ENCODE results near the gene HCLS1.
A peak's percentile ranks its signal among the peaks of the same experiment; 100 is the strongest.

HCLS1 gene

GRCh38 chr3:121592856-121593702, 67.6 kb downstream of the HCLS1 start, which contains the start of gene FBXO40:
Gene FBXO40 (plus strand): TSS chr3:121593379. CDS start chr3:121620576, 27,197 bp downstream.
- no peak within 1 kb of the TSS for H3K4me3 ChIP-seq (ENCODE audit: low read depth, low read length)
- H3K27me3 ChIP-seq (ENCODE audit: insufficient read depth, low read depth, severe bottlenecking): no peaks in the 10 kb centered on the region
- peak within 1 kb of the TSS; percentile 43 for H3K27ac ChIP-seq
- no peaks in the 10 kb centered on the region for H3K9me3 ChIP-seq (ENCODE audit: severe bottlenecking)
- DNase-seq: peak; percentile 74
- TF ChIP-seq CTCF (IDR thresholded peaks at IDR 0.05; ENCODE audit: low read depth, low read length): 0 out of 2 replicates have a peak, but pooled peaks have one; percentile 26
- H3K36me3 ChIP-seq: no peaks in the 10 kb centered on the region

DNA sequence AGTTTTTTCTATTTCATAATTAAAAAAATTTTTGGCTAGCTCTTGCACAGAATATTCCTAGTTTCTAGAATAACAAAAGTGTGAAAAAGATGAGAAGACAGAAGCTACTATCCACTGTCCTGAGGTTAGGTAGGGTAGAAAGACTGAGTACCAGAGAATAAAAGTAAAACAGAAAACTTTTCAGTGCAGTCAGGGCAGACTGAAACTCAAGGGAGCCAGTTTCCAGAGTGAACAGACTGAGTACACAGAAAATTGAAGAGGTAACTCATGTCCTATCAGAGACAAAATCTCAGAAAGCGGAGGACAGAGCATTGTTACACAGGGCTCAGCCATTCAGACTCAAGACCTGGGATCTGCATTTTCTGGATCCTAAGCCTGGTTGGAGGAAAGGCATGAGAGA, 76.3 kb downstream of the HCLS1 start:
- H3K27ac ChIP-seq: no peak overlapping the region
- no peaks in the 10 kb centered on the region for H3K9me3 ChIP-seq (ENCODE audit: severe bottlenecking)
- H3K36me3 ChIP-seq: no peaks in the 10 kb centered on the region
- no peaks in the 10 kb centered on the region for H3K27me3 ChIP-seq (ENCODE audit: insufficient read depth, low read depth, severe bottlenecking)
- DNase-seq: no peak
- H3K4me3 ChIP-seq (ENCODE audit: low read depth, low read length): no peak overlapping the region
- TF ChIP-seq CTCF (IDR thresholded peaks at IDR 0.05; ENCODE audit: low read depth, low read length): no peak

- no peak for TF ChIP-seq CTCF (IDR thresholded peaks at IDR 0.05; ENCODE audit: low read depth, low read length)
- Histone ChIP-seq H3K27ac (no peak overlapping the region), H3K9me3 (ENCODE audit: severe bottlenecking) (no peaks in the 10 kb centered on the region), H3K4me3 (ENCODE audit: low read depth, low read length) (no peak overlapping the region), H3K36me3 (no peaks in the 10 kb centered on the region), H3K27me3 (ENCODE audit: insufficient read depth, low read depth, severe bottlenecking) (no peaks in the 10 kb centered on the region)
- no peak for DNase-seq
Measured at GRCh38 chr3:121581691-121582090, 79.0 kb downstream of the HCLS1 start.
